Measurements from ENCODE around the gene GRID1.

DNA sequence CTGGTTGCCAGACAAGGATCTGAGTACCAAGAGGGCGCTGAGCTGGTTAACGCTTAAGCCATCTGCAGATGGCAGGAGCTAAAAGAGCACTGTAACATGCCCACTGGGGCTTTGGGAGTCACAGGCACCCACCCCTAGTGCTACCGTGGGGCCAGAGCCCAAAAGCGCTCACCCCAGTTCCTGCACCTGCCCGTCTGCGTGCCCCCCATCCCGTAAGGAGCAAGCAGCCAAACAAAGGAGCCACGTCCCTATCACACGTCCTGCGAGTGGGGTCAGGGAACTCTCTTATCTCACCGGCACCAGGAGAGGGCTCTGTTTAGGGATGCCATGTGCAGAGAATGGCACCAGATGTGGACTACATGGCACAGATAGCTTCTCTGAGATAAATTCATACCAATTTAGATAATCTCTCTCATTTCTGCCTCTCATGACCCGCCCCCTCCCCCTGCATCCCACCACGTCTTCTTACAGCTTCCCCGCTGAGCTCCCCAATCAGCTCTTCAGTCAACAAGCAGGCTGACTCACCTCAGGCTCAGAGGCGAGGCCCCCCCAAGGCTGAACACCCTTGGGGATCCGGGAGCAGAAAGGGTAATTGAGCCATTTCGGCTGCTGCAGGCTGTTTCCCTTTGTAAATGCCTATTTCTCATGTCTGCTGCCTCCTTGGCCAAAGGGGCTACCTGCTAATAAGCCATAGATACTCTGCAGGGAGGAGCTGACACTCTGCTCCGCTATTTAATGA is 235.7 kb downstream of the GRID1 start:
- TF ChIP-seq, protein P1, sequence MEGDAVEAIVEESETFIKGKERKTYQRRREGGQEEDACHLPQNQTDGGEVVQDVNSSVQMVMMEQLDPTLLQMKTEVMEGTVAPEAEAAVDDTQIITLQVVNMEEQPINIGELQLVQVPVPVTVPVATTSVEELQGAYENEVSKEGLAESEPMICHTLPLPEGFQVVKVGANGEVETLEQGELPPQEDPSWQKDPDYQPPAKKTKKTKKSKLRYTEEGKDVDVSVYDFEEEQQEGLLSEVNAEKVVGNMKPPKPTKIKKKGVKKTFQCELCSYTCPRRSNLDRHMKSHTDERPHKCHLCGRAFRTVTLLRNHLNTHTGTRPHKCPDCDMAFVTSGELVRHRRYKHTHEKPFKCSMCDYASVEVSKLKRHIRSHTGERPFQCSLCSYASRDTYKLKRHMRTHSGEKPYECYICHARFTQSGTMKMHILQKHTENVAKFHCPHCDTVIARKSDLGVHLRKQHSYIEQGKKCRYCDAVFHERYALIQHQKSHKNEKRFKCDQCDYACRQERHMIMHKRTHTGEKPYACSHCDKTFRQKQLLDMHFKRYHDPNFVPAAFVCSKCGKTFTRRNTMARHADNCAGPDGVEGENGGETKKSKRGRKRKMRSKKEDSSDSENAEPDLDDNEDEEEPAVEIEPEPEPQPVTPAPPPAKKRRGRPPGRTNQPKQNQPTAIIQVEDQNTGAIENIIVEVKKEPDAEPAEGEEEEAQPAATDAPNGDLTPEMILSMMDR (optimal IDR thresholded peaks at IDR 0.05 in 1 of 3, IDR thresholded peaks at IDR 0.05 in 1 of 3, conservative IDR thresholded peaks at IDR 0.05 in 1 of 3; ENCODE audit: extremely low read depth in 1 of 3, insufficient read depth in 2 of 3, low read length in 3 of 3): no peak
- TF ChIP-seq EZH2 (IDR thresholded peaks at IDR 0.05; ENCODE audit: low read length): no peak
